Measurements from ENCODE around the gene MTA2.
"Not testable (repeated sequence)": the region's sequence is repeated elsewhere in the genome, so short reads cannot be mapped to it uniquely, and the experiment has no call there.

The MTA2 gene

DNA sequence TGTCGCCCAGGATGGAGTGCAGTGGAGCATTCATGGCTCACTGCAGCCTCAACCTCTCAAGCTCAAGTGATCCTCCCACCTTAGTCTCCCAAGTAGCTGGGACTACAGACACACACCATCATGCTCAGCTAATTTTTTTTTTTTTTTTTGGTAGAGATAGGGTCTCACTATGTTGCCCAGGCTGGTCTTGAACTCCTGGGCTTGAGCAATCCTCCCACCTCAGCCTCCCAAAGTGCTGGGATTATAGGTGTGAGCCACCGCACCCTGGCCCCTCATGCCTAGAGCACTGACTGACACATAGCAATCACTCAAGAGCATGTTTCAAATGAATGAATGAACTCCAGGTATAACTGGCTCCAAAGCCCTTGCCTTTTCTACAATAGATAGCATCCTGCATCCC is 51.2 kb downstream of the MTA2 start:
- Mint-ChIP-seq H3K27me3 (peaks cover 54% of the 10 kb centered on the region), H3K4me1 (peaks cover 69% of the 10 kb centered on the region)
- not testable (repeated sequence) for H3K9me3 Mint-ChIP-seq, H3K36me3 Mint-ChIP-seq, H3K27ac Mint-ChIP-seq, H3K4me3 Mint-ChIP-seq, DNase-seq
- CTCF ChIA-PET = interaction anchor here (3.5 to 11.7 kb wide), 3 partner anchors 9 to 126 kb away, joined by 16 to 276 read pairs (median 19); partner anchors contain the start of gene AHNAK

DNA sequence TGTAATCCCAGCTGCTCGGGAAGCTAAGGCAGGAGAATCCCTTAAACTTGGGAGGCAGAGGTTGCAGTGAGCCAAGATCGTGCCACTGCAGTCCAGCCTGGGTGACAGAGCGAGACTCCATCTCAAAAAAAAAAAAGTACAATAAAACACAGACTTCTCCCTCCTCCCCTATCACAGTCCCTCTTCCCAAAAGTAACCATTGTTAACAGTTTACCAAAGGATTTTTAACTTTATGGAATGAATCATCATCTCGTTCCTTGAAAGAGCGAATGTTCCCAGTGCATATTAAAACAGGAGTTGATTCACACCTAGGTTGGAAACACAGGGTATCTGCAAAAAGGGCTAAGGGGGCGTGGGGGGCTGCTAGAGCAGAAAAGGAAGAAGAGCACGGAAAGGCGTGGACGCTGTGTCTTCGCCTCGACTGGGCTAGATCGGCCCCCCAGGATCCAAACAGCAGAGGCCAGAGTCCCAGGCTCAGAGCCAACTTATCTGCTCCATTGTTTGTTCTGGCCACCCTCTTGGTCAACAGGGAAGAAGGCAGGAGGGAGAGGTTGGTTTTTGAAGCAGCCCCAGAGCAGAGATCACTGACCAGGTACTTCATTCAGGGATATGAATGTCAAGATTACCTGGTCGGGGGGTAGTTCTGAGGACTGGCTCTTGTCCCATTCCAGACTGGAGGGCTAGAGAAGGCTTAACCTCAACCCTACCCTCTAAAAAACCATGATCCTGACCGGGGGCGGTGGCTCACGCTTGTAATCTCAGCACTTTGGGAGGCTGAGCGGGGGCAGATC is 52.9 kb downstream of the MTA2 start:
- H3K4me1 Mint-ChIP-seq = peaks cover 68% of the 10 kb centered on the region
- no peak overlapping the region for H3K27ac Mint-ChIP-seq
- no peak overlapping the region for H3K4me3 Mint-ChIP-seq
- no peak for DNase-seq
- H3K27me3 Mint-ChIP-seq = peaks cover 62% of the 10 kb centered on the region
- CTCF ChIA-PET = interaction anchor here (1.0 kb wide), 1 partner anchor 9 kb away, joined by 7 read pairs; no protein-coding TSS in a partner anchor
- no peaks in the 10 kb centered on the region for H3K9me3 Mint-ChIP-seq
- H3K36me3 Mint-ChIP-seq = peaks cover 3% of the 10 kb centered on the region

DNA sequence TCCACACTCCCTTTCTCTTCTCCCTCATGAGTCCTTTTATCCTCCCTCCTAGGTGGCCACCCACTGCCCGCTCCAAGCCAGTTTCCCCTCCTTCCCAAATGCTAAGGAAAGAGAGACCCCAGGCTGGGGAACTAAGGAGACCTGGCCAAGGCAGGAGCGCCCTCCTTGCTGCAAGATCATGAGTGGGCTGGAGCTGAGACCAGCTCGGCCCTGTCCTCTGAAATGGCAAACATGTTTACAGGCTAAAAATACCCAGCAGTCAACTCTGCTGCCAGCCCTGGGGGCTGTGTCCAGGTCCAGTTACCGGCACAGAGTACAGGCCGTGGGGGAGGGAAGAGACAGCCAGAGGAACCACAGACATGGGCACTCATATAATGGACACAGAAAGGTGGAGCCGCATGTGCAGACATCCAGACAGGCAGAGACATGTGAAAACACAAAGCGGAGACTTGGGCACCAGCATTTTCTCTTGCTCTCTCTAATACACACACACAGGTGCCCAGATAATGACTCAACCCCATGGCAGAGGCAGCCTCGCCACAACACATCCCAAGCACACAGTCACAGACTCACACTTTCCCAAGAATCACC is 53.9 kb downstream of the MTA2 start:
- peaks cover 62% of the 10 kb centered on the region for H3K27me3 Mint-ChIP-seq
- no peak overlapping the region for H3K27ac Mint-ChIP-seq
- no peaks in the 10 kb centered on the region for H3K9me3 Mint-ChIP-seq
- peaks cover 68% of the 10 kb centered on the region for H3K4me1 Mint-ChIP-seq
- H3K4me3 Mint-ChIP-seq = peak overlapping the region; percentile 79
- H3K36me3 Mint-ChIP-seq = peaks cover 3% of the 10 kb centered on the region
- CTCF ChIA-PET = interaction anchor here (1.0 to 11.3 kb wide), 3 partner anchors 9 to 154 kb away, joined by 6 to 276 read pairs (median 7); no protein-coding TSS in a partner anchor
- no peak for DNase-seq

DNA sequence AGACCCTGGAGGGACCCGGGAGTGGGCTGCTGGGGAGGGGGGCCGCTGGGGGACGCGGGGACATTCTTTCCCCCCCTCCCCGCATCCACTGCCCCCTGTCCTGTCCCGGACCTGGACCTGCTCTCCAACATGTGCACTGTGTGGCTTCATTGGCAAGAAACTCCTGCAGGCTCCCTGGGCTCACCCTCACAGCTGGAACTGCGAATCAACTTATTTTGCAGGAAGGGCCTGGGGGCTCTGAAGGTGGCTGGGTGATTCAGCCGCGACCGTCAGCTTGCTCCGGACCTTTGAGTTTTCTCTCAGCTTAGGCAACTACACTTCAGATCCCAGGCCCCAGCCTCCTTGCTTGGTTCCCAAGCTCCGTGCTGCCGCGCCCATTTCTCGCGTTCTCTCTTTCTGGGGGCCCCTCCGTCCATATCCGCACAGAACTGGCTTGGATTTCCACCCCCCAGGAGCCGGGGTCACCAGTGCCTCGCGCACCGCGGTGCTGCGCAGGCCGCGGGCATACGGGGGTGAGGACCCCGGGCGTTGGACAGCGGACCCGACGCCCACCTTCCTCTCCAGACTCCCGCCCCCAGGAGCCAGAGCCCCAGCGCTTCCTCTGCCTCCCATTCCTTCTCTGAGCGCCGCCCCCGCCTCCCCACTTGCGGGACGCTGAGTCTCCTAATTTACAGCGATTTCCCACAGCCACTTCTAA is 54.6 kb downstream of the MTA2 start:
- Mint-ChIP-seq H3K4me1 (peaks cover 68% of the 10 kb centered on the region), H3K36me3 (peaks cover 3% of the 10 kb centered on the region), H3K4me3 (peak overlapping the region; percentile 79), H3K27ac (no peak overlapping the region), H3K27me3 (peaks cover 62% of the 10 kb centered on the region), H3K9me3 (no peaks in the 10 kb centered on the region)
- CTCF ChIA-PET = interaction anchor here (0.7 to 11.3 kb wide), 4 partner anchors 9 to 153 kb away, joined by 3 to 276 read pairs (median 4); no protein-coding TSS in a partner anchor
- DNase-seq = no peak

DNA sequence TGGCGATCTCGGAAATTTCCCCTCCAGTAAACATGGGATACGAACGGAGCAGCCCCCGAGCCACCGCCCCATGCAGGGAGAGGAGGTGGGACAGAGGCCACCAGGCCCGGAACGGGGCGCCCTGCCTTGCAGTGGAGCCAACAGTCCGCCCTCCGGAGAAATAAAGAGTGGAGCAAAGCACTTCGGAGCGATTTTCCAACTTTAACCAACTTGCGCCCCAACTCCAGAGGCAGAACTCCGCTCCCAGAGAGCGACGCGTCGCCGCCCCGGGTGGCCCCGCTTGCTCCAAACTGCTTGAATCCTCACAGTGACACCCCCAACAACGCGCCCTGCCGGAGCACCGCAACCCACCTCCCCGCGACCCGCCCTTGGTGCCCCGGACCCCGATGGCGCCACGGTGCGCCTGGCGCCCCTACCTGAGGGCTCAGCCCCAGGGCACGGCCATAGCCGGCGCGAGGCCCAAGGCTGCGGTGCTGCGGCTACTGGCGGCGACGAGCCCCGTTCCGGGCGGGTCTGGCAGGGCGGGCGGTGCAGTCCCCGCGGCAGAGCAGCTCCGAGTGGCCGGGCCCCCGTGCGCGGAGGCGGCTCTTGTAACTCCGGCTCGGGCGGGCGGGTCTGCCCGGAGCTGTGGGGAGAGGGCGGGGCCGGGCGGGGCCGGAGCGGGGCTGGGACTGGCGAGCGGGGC is 55.3 kb downstream of the MTA2 start, which contains the start of gene AHNAK:
Gene AHNAK (minus strand): TSS at position 563 of the 685 bp plus-strand sequence. CDS start 10,708 bp downstream, outside the sequence.
- Mint-ChIP-seq H3K27me3 (peaks cover 62% of the 10 kb centered on the region), H3K27ac (peak within 1 kb of the TSS; percentile 69), H3K4me1 (peaks cover 68% of the 10 kb centered on the region), H3K36me3 (peaks cover 3% of the 10 kb centered on the region), H3K9me3 (no peaks in the 10 kb centered on the region), H3K4me3 (peak within 1 kb of the TSS; percentile 95)
- DNase-seq = peak; percentile 80
- CTCF ChIA-PET = interaction anchor here (0.7 to 11.3 kb wide), 4 partner anchors 10 to 153 kb away, joined by 3 to 276 read pairs (median 4); no protein-coding TSS in a partner anchor

DNA sequence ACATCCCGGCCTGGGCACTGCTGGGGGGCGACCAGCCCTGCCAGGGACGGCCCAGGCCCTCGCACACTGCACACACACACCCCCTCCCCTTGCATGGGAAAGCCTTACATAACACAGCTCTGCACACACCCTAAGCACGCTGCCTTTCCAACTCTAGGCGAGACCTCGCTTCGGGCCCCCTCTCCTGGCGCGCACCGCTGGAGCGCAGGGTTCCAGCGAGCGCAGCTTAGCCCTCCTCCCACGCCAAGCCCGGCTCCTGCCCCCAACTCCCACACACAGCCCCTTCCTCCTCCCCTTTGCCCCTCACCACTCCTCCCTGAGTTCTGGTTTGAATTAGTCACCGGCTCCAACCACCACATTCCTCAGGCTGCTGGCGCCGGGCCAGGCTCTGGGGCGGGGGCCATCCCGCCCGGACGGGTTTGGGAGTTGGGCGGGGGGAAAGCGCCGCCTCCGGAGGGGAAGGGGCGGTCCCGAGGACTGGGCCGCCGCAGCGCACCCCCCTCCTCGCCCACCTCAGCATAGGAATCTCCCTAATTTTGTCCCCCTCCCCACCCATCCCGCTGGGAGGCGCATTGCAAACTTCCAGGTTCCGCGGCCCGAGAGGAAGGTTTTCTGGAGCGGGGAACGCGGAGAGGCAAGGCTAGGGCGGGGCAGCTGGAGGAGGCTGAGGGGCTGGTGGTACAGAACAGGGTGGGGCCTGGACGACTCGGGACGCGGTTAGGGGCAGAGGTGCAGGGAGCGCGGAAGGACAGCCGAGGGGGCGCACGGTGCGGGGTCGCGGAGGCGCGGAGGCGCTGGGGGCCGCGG is 56.0 kb downstream of the MTA2 start:
- H3K27me3 Mint-ChIP-seq = peaks cover 56% of the 10 kb centered on the region
- H3K9me3 Mint-ChIP-seq = no peaks in the 10 kb centered on the region
- peaks cover 68% of the 10 kb centered on the region for H3K4me1 Mint-ChIP-seq
- DNase-seq = peak; percentile 60
- peaks cover 3% of the 10 kb centered on the region for H3K36me3 Mint-ChIP-seq
- CTCF ChIA-PET = interaction anchor here (3.3 to 11.3 kb wide), 4 partner anchors 11 to 145 kb away, joined by 10 to 276 read pairs (median 96); partner anchors contain the start of gene TUT1
- peak overlapping the region; percentile 95 for H3K4me3 Mint-ChIP-seq
- H3K27ac Mint-ChIP-seq = peak overlapping the region; percentile 69

DNA sequence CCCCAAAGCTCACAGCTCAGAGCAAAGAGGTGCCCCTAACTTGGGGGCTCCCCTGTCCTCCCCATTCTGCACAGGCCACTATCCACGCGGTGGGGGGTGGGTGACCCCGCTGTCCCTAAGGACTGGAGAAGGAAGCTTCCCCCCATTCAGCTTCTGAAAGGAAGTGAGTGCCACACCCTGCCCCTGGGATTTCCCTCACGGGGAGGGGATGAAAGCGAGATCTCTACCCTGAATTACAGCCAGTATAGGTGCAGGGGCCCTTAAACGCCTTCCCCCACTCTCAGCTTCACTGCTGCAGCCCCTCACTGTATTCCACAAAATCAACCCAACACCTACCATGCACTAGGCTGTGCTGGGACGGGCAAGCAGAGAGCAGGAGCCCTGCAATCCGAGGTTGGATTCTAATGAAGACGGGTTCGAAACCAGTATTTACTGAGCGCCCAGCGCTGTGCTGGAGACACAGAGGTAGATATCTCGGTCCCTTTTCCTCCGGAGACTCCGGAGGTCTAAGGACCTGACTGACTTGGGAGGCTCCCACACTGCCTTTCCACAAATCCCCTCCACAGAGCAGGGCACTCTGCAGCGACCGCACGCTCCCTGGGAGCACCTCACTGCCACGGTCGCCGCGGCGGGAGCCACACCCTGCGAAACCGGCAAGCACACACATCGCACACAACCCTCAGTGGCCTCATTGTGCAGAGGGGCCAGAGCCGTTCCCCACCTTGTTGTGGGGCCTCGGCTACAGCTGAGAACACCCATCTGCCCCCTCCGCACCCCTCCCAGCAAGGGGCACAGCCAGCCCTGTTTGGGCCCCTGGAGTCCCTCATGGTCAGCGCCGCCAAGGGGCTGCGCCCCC is 56.9 kb downstream of the MTA2 start:
- Mint-ChIP-seq H3K9me3 (no peaks in the 10 kb centered on the region), H3K27ac (peak overlapping the region; percentile 81), H3K4me1 (peaks cover 68% of the 10 kb centered on the region), H3K4me3 (peak overlapping the region; percentile 95), H3K27me3 (peaks cover 48% of the 10 kb centered on the region), H3K36me3 (peaks cover 3% of the 10 kb centered on the region)
- CTCF ChIA-PET = interaction anchor here (0.8 to 11.3 kb wide), 8 partner anchors 11 to 163 kb away, joined by 3 to 276 read pairs (median 20); partner anchors contain the start of gene TUT1
- DNase-seq = peak; percentile 54

DNA sequence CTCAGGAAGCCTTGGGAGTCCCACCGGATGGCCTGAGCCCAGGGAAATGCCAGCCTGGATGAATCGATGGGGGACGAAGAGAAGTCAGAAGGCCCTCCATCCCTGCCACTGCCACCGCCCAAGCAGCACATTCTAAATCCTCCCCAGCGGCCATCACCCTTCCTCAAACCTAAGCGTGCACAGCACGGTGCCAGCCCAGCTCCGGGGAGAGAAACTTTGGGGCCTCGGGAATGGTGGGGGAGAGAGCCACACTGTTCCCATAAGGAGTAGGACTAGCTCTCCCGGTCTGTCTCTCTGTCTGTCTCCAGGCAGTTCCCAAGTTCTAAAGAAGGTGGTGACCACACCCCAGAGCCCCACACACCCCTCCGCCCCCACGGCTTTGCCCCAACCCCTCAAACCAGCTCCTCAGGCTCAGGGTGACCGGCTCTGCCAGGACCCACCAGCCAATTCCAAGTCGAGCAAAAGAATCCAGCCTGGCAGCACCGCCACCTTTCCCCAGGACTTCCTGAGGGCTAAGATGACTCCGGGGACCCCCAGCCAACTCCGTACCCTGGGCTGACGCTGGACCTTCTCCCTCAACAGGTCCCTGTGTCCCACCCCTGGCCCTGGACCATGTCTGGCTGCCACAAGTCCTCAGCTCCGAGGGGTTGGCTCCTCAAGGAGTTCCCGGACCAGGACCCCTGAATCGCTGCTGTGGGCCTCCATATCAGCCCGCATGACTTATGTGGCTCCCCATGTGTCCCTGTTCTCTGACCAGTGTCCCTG is 57.8 kb downstream of the MTA2 start:
- CTCF ChIA-PET = interaction anchor here (0.8 to 11.3 kb wide), 16 partner anchors 12 to 162 kb away, joined by 3 to 276 read pairs (median 5); partner anchors contain the start of gene TUT1
- Mint-ChIP-seq H3K9me3 (no peaks in the 10 kb centered on the region), H3K27ac (peak overlapping the region; percentile 11), H3K4me1 (peaks cover 73% of the 10 kb centered on the region), H3K36me3 (peaks cover 3% of the 10 kb centered on the region), H3K4me3 (peak overlapping the region; percentile 95), H3K27me3 (peaks cover 39% of the 10 kb centered on the region)
- no peak for DNase-seq

Data from activated naive CD4-positive, alpha-beta T cell treated with anti-CD3 and anti-CD28 coated beads, Interleukin-2, amount 10 ng/mL, durations not matched to agents 7 days and 5 days (primary cell).